H9 (cell line): ENCODE measurements around the gene EGR4. TPM values are rescaled to one million over a fixed set of nuclear protein-coding genes. Genes with fewer than 3 reads are reported as not detected.

Experiments
- DNase-seq: peaks from one replicate; pipeline ENCODE4 v3.0.0-alpha.2; 2017
- H2AFZ ChIP-seq: one replicate; pipeline ENCODE4 v1.6.1; 2013; ENCODE audit warnings: mild to moderate bottlenecking, low read length, control low read depth, moderate library complexity
- H2AK5ac ChIP-seq: 2 replicates; pipeline ENCODE4 v1.6.1; 2013; ENCODE audit warnings: low read length, control low read depth, mixed read lengths; ENCODE audit not compliant: insufficient read length
- H2BK120ac ChIP-seq: one replicate; pipeline ENCODE4 v1.6.1; 2013; ENCODE audit warnings: low read depth, mild to moderate bottlenecking, low read length, control low read depth, inconsistent platforms; ENCODE audit not compliant: poor library complexity, severe bottlenecking
- H2BK12ac ChIP-seq: 2 replicates; pipeline ENCODE4 v1.6.1; 2013; ENCODE audit warnings: low read length, control low read depth, mixed read lengths, low read depth; ENCODE audit not compliant: insufficient read length
- H2BK15ac ChIP-seq: 2 replicates; pipeline ENCODE4 v1.6.1; 2013; ENCODE audit warnings: low read depth, low read length, control low read depth
- H2BK20ac ChIP-seq: one replicate; pipeline ENCODE4 v1.6.1; 2013; ENCODE audit warnings: low read depth, mild to moderate bottlenecking, low read length, control low read depth, inconsistent platforms; ENCODE audit not compliant: poor library complexity, severe bottlenecking
- H2BK5ac ChIP-seq: 2 replicates; pipeline ENCODE4 v1.6.1; 2013; ENCODE audit warnings: low read length, control low read depth, mixed read lengths; ENCODE audit not compliant: insufficient read length
- H3K14ac ChIP-seq: 2 replicates; pipeline ENCODE4 v1.6.1; 2013; ENCODE audit warnings: low read length, control low read depth; ENCODE audit not compliant: insufficient read depth
- H3K18ac ChIP-seq: 2 replicates; pipeline ENCODE4 v1.6.1; 2013; ENCODE audit warnings: low read depth, mild to moderate bottlenecking, mixed read lengths, low read length, control low read depth; ENCODE audit not compliant: insufficient read length
- H3K23ac ChIP-seq: 2 replicates; pipeline ENCODE4 v1.6.1; 2013; ENCODE audit warnings: low read length, control low read depth, mixed read lengths, low read depth; ENCODE audit not compliant: insufficient read length
- H3K23me2 ChIP-seq: 2 replicates; pipeline ENCODE4 v1.6.1; 2013; ENCODE audit warnings: low read depth, mild to moderate bottlenecking, mixed read lengths, low read length, control low read depth; ENCODE audit not compliant: insufficient read length, poor library complexity, severe bottlenecking
- H3K27ac ChIP-seq: 2 replicates; pipeline ENCODE4 v1.5.1; 2013; ENCODE audit warnings: low read length, control low read depth, mixed read lengths, low read depth; ENCODE audit not compliant: insufficient read length
- H3K27me3 ChIP-seq: 2 replicates; pipeline ENCODE4 v1.6.1; 2013; ENCODE audit warnings: low read length, control low read depth, inconsistent platforms; ENCODE audit not compliant: insufficient read depth
- H3K4ac ChIP-seq: 2 replicates; pipeline ENCODE4 v1.6.1; 2013; ENCODE audit warnings: low read depth, mild to moderate bottlenecking, control low read depth, inconsistent platforms, low read length, moderate library complexity
- H3K4me1 ChIP-seq: 2 replicates; pipeline ENCODE4 v1.6.1; 2013; ENCODE audit warnings: low read length, control low read depth, inconsistent platforms; ENCODE audit not compliant: insufficient read depth
- H3K4me2 ChIP-seq: 2 replicates; pipeline ENCODE4 v1.6.1; 2013; ENCODE audit warnings: low read length, control low read depth, mixed read lengths; ENCODE audit not compliant: insufficient read length, insufficient read depth
- H3K56ac ChIP-seq: 2 replicates; pipeline ENCODE4 v1.6.1; 2013; ENCODE audit warnings: low read depth, mild to moderate bottlenecking, mixed read lengths, low read length, control low read depth; ENCODE audit not compliant: insufficient read length
- H3K79me1 ChIP-seq: 2 replicates; pipeline ENCODE4 v1.6.1; 2013; ENCODE audit warnings: low read depth, mild to moderate bottlenecking, moderate library complexity, low read length, control low read depth, inconsistent platforms; ENCODE audit not compliant: insufficient read depth, poor library complexity, severe bottlenecking
- H3K79me2 ChIP-seq: 2 replicates; pipeline ENCODE4 v1.6.1; 2013; ENCODE audit warnings: low read length, control low read depth, inconsistent platforms; ENCODE audit not compliant: insufficient read depth
- H3K9ac ChIP-seq: 2 replicates; pipeline ENCODE4 v1.6.1; 2013; ENCODE audit warnings: low read length, control low read depth, mixed read lengths; ENCODE audit not compliant: insufficient read length; ENCODE audit errors: extremely low read depth
- H3K9me3 ChIP-seq: one replicate; pipeline ENCODE4 v1.6.1; 2013; ENCODE audit warnings: low read depth, low read length, inconsistent platforms; ENCODE audit not compliant: control insufficient read depth
- H3T11ph ChIP-seq: one replicate; pipeline ENCODE4 v1.6.1; 2013; ENCODE audit warnings: mild to moderate bottlenecking, low read length, control low read depth, inconsistent platforms
- H4K20me1 ChIP-seq: one replicate; pipeline ENCODE4 v1.6.1; 2013; ENCODE audit not compliant: control insufficient read depth, insufficient read length, insufficient read depth
- H4K5ac ChIP-seq: 2 replicates; pipeline ENCODE4 v1.6.1; 2013; ENCODE audit warnings: low read depth, mild to moderate bottlenecking, mixed read lengths, low read length, control low read depth; ENCODE audit not compliant: insufficient read length
- H4K8ac ChIP-seq: replicated peaks from 2 replicates; pipeline ENCODE4 v1.6.1; 2013; ENCODE audit warnings: low read length, control low read depth, mixed read lengths, low read depth; ENCODE audit not compliant: insufficient read length
- H4K91ac ChIP-seq: 2 replicates; pipeline ENCODE4 v1.6.1; 2013; ENCODE audit warnings: low read depth, mild to moderate bottlenecking, moderate library complexity, mixed read lengths, low read length, control low read depth; ENCODE audit not compliant: insufficient read length
- H3K27ac Mint-ChIP-seq, 3 experiments: 2 replicates in 2 of 3; 3 replicates in 1 of 3; pipeline ENCODE4 v1.8.0; 2020 to 2021; ENCODE audit warnings: mixed read lengths in 3 of 3, mild to moderate bottlenecking in 1 of 3, moderate library complexity in 1 of 3
- H3K27me3 Mint-ChIP-seq: 2 replicates; pipeline ENCODE4 v1.8.0; 2021; ENCODE audit warnings: low read depth, mild to moderate bottlenecking, moderate library complexity, mixed read lengths
- H3K36me3 Mint-ChIP-seq, 3 experiments: 2 replicates in 2 of 3; 3 replicates in 1 of 3; pipeline ENCODE4 v1.8.0; 2020 to 2021; ENCODE audit warnings: low read depth in 3 of 3, mixed read lengths in 3 of 3; ENCODE audit not compliant: insufficient read depth in 1 of 3
- H3K4me1 Mint-ChIP-seq, 2 experiments: 2 replicates each; pipeline ENCODE4 v1.8.0; 2020; ENCODE audit warnings: mixed read lengths in 2 of 2
- H3K4me3 Mint-ChIP-seq, 2 experiments: 2 replicates in 1 of 2; 3 replicates in 1 of 2; pipeline ENCODE4 v1.8.0; 2020 to 2021; ENCODE audit warnings: mild to moderate bottlenecking in 2 of 2, mixed read lengths in 2 of 2, moderate library complexity in 1 of 2
- H3K9me3 Mint-ChIP-seq, 2 experiments: 2 replicates in 1 of 2; 3 replicates in 1 of 2; pipeline ENCODE4 v1.8.0; 2020; ENCODE audit warnings: mild to moderate bottlenecking in 2 of 2, mixed read lengths in 2 of 2, moderate library complexity in 1 of 2
- WGBS: extraction: QIAGEN DNeasy Blood & Tissue Kit; methylation state at CpG from one replicate; pipeline ENCODE4 v1.1.7; 2013; ENCODE audit warnings: missing lambda C conversion rate, low lambda C conversion rate, mixed read lengths; ENCODE audit not compliant: insufficient read length; ENCODE audit errors: extremely low coverage; 5-methylcytosine and 5-hydroxymethylcytosine counted together
- long read RNA-seq: library from polyadenylated mRNA; unstranded; transcript quantifications from one replicate; pipeline ENCODE4 v2.0.0, GENCODE V29; 2020
- total RNA-seq: library from RNA; stranded (reverse); gene quantifications from 2 replicates; pipeline ENCODE4 v1.2.1, GENCODE V29; 2021
- TF ChIP-seq, protein P1 (sequence below): fragments of 200-600 bp; sonication (generic); conservative IDR thresholded peaks from 3 replicates; pipeline ENCODE4 v1.8.0; 2021; ENCODE audit warnings: antibody characterized with exemption, mild to moderate bottlenecking

The EGR4 gene
- total RNA-seq, result 0.85 and 1.2 TPM in 2 replicates
- long read RNA-seq, result 0 reads

GRCh38 chr2:73293534-73294171 lies at the start of gene EGR4:
Gene EGR4 (minus strand): TSS chr2:73293548. CDS start chr2:73293317, 231 bp downstream.
- H3K56ac ChIP-seq, result no peak within 1 kb of the TSS
- no peak within 1 kb of the TSS for H4K91ac ChIP-seq
- TF ChIP-seq, protein P1, sequence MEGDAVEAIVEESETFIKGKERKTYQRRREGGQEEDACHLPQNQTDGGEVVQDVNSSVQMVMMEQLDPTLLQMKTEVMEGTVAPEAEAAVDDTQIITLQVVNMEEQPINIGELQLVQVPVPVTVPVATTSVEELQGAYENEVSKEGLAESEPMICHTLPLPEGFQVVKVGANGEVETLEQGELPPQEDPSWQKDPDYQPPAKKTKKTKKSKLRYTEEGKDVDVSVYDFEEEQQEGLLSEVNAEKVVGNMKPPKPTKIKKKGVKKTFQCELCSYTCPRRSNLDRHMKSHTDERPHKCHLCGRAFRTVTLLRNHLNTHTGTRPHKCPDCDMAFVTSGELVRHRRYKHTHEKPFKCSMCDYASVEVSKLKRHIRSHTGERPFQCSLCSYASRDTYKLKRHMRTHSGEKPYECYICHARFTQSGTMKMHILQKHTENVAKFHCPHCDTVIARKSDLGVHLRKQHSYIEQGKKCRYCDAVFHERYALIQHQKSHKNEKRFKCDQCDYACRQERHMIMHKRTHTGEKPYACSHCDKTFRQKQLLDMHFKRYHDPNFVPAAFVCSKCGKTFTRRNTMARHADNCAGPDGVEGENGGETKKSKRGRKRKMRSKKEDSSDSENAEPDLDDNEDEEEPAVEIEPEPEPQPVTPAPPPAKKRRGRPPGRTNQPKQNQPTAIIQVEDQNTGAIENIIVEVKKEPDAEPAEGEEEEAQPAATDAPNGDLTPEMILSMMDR, result peak; percentile 27; the same call in 1 of the 3 replicates
- no peak within 1 kb of the TSS for H2BK120ac ChIP-seq
- H3K4me1 ChIP-seq, result no peaks in the 10 kb centered on the region
- H3K23me2 ChIP-seq, result peaks cover 17% of the 10 kb centered on the region
- H3K36me3 Mint-ChIP-seq, result no peaks in the 10 kb centered on the region; a peak in 1 of 7 replicates
- H3K27me3 ChIP-seq, result peaks cover 35% of the 10 kb centered on the region
- peak within 1 kb of the TSS; percentile 63 for H3K4me2 ChIP-seq
- H3K9ac ChIP-seq, result peak within 1 kb of the TSS; percentile 7
- no peak within 1 kb of the TSS for H2BK15ac ChIP-seq
- no peak within 1 kb of the TSS for H4K5ac ChIP-seq
- no peaks in the 10 kb centered on the region for H4K20me1 ChIP-seq
- peak within 1 kb of the TSS; percentile 2 for H3K14ac ChIP-seq
- peaks cover 10 to 20% of the 10 kb centered on the region in 2 experiments for H3K4me1 Mint-ChIP-seq
- WGBS, result no CpG with 5 or more reads among the region's 45 CpGs
- H2AK5ac ChIP-seq, result no peak within 1 kb of the TSS
- no peak within 1 kb of the TSS for H3K4ac ChIP-seq
- peak within 1 kb of the TSS; percentile 67 to 80 for H3K4me3 Mint-ChIP-seq
- H3K9me3 Mint-ChIP-seq, result peaks cover 0 to 2% of the 10 kb centered on the region in 2 experiments; a peak in 2 of 5 replicates
- H3K27ac Mint-ChIP-seq, result no peak within 1 kb of the TSS
- H2BK20ac ChIP-seq, result no peak within 1 kb of the TSS
- H3K79me1 ChIP-seq, result no peaks in the 10 kb centered on the region
- H2BK5ac ChIP-seq, result no peak within 1 kb of the TSS
- no peak within 1 kb of the TSS for H3K27ac ChIP-seq
- no peak within 1 kb of the TSS for H2AFZ ChIP-seq
- no peak within 1 kb of the TSS for H3K23ac ChIP-seq
- DNase-seq, result peak; percentile 94
- H2BK12ac ChIP-seq, result no peak within 1 kb of the TSS
- H3K79me2 ChIP-seq, result no peaks in the 10 kb centered on the region
- H3K27me3 Mint-ChIP-seq, result peaks cover 94% of the 10 kb centered on the region
- no peak within 1 kb of the TSS for H3T11ph ChIP-seq
- H4K8ac ChIP-seq, result no peak within 1 kb of the TSS
- no peaks in the 10 kb centered on the region for H3K9me3 ChIP-seq
- peak within 1 kb of the TSS; percentile 7 for H3K18ac ChIP-seq
